RKO (cell line): Measurements from ENCODE around the gene IFI35.
"Not testable (repeated sequence)": the region's sequence is repeated elsewhere in the genome, so short reads cannot be mapped to it uniquely, and the experiment has no call there.

ENCODE experiments used
- DNase-seq: peaks from one replicate; pipeline ENCODE4 v3.0.0-alpha.2; 2016; ENCODE audit warnings: low spot score

IFI35 gene

GRCh38 chr17:42997984-42998938, 8.3 kb upstream of the IFI35 start, which contains the start of gene RPL27:
TSS of gene RPL27 (plus strand) at chr17:42998419. CDS start at chr17:42998751, 332 bp downstream.
- DNase-seq: peak; percentile 100

- DNase-seq: no peak
Measured at GRCh38 chr17:42999003-42999525, 7.5 kb upstream of the IFI35 start.

- DNase-seq: not testable (repeated sequence)
Measured at GRCh38 chr17:43000894-43001293, 5.7 kb upstream of the IFI35 start.

GRCh38 chr17:43003542-43004172, 2.9 kb upstream of the IFI35 start:
- DNase-seq: peak; percentile 91

- DNase-seq: no peak
Measured at GRCh38 chr17:43010667-43011308, 4.2 kb downstream of the IFI35 start.

- no peak for DNase-seq
Measured at GRCh38 chr17:43011728-43012472, 5.3 kb downstream of the IFI35 start.

GRCh38 chr17:43013296-43013695, 6.7 kb downstream of the IFI35 start:
- no peak for DNase-seq

- DNase-seq: no peak
Measured at GRCh38 chr17:43014020-43014648, 7.5 kb downstream of the IFI35 start.

- DNase-seq: no peak
Measured at GRCh38 chr17:43014649-43015542, 8.3 kb downstream of the IFI35 start.

GRCh38 chr17:43015579-43015978, 9.0 kb downstream of the IFI35 start:
- no peak for DNase-seq

- DNase-seq: no peak
Measured at GRCh38 chr17:43016216-43016615, 9.6 kb downstream of the IFI35 start.

GRCh38 chr17:43018008-43018853, 11.6 kb downstream of the IFI35 start:
- no peak for DNase-seq

- DNase-seq: no peak
Measured at GRCh38 chr17:43018932-43019331, 12.3 kb downstream of the IFI35 start.

GRCh38 chr17:43019418-43019817, 12.8 kb downstream of the IFI35 start:
- no peak for DNase-seq

GRCh38 chr17:43020030-43020621, 13.5 kb downstream of the IFI35 start:
- no peak for DNase-seq

GRCh38 chr17:43020789-43021740, 14.5 kb downstream of the IFI35 start:
- DNase-seq: peak; percentile 83

- DNase-seq: peak; percentile 88
Measured at GRCh38 chr17:43021741-43022512, 15.3 kb downstream of the IFI35 start, which contains the start of gene VAT1. TSS of gene VAT1 (minus strand) at chr17:43022385. CDS start at chr17:43022322, 63 bp downstream.
